Smooth muscle cell (in vitro differentiated cells): ENCODE measurements around the gene PC. TPM values are rescaled to one million over a fixed set of nuclear protein-coding genes. Genes with fewer than 3 reads are reported as not detected.

Experiments
- DNase-seq: peaks from one replicate; lab custom pipeline; 2025; ENCODE audit not compliant: unreplicated experiment; lab: John Stamatoyannopoulos, UW
- H2AFZ ChIP-seq: fragments of 200-600 bp; sonication (generic); 2 replicates; pipeline ENCODE4 v1.6.0; 2016; ENCODE audit warnings: antibody characterized with exemption, low read depth, mild to moderate bottlenecking
- H3F3A ChIP-seq: fragments of 200-600 bp; sonication (generic); 2 replicates; pipeline ENCODE4 v1.6.0; 2017; ENCODE audit warnings: antibody characterized with exemption, low read depth
- H3K27ac ChIP-seq: fragments of 200-600 bp; sonication (generic); 2 replicates; pipeline ENCODE4 v1.5.1; 2016; ENCODE audit warnings: low read depth, mild to moderate bottlenecking
- H3K27me3 ChIP-seq: fragments of 200-600 bp; sonication (generic); 2 replicates; pipeline ENCODE4 v1.6.1; 2016; ENCODE audit warnings: low read depth, mild to moderate bottlenecking
- H3K36me3 ChIP-seq: fragments of 200-600 bp; sonication (generic); 2 replicates; pipeline ENCODE4 v1.5.1; 2016; ENCODE audit warnings: low read depth
- H3K4me1 ChIP-seq: fragments of 200-600 bp; sonication (generic); 2 replicates; pipeline ENCODE4 v1.5.1; 2016; ENCODE audit warnings: low read depth
- H3K4me2 ChIP-seq: fragments of 200-600 bp; sonication (generic); 2 replicates; pipeline ENCODE4 v1.6.0; 2016; ENCODE audit warnings: mild to moderate bottlenecking
- H3K4me3 ChIP-seq: fragments of 200-600 bp; sonication (generic); 2 replicates; pipeline ENCODE4 v1.5.1; 2016; ENCODE audit warnings: mild to moderate bottlenecking
- H3K79me2 ChIP-seq: fragments of 200-600 bp; sonication (generic); 2 replicates; pipeline ENCODE4 v1.6.0; 2016; ENCODE audit warnings: low read depth, mild to moderate bottlenecking
- H3K9ac ChIP-seq: fragments of 200-600 bp; sonication (generic); 2 replicates; pipeline ENCODE4 v1.6.0; 2016; ENCODE audit warnings: low read depth
- H3K9me3 ChIP-seq: fragments of 200-600 bp; sonication (generic); replicated peaks from 2 replicates; pipeline ENCODE4 v1.5.1; 2016; ENCODE audit warnings: low read depth
- H4K20me1 ChIP-seq: fragments of 200-600 bp; sonication (generic); 2 replicates; pipeline ENCODE4 v1.6.0; 2016; ENCODE audit warnings: low read depth
- CTCF ChIP-seq: fragments of 200-600 bp; sonication (generic); IDR thresholded peaks from 2 replicates; pipeline ENCODE4 v1.5.1; 2017; ENCODE audit warnings: borderline replicate concordance, mild to moderate bottlenecking, antibody characterized with exemption; ENCODE audit not compliant: insufficient read depth, poor library complexity, severe bottlenecking
- WGBS: methylation state at CpG from one replicate; pipeline ENCODE4 v1.1.7; 2016; ENCODE audit warnings: low lambda C conversion rate; 5-methylcytosine and 5-hydroxymethylcytosine counted together
- polyA plus RNA-seq: library from polyadenylated mRNA; unstranded; fragments of >200 nt; fragmentation: Nextera tagmentation; extraction: Ambion mirVana; gene quantifications from 2 replicates; pipeline ENCODE4 v1.2.1, GENCODE V29; 2016
- total RNA-seq: library from RNA; depleted of rRNA; stranded (reverse); fragments of >200 nt; gene quantifications from 2 replicates; pipeline ENCODE4 v1.2.3, GENCODE V29; 2014

PC gene
- total and polyA plus RNA-seq, 2 experiments from 2014 or later, result 11.8 to 36.1 TPM

GRCh38 chr11:66815646-66816045 is 142.5 kb downstream of the PC start:
- WGBS, result 77% methylated on average over 1 of the region's 1 CpG
- H3K9ac ChIP-seq, result no peak overlapping the region
- H4K20me1 ChIP-seq, result peaks cover 1% of the 10 kb centered on the region
- H3K9me3 ChIP-seq, result no peaks in the 10 kb centered on the region
- no peak for TF ChIP-seq CTCF
- no peak for DNase-seq
- H3K4me2 ChIP-seq, result no peak overlapping the region
- peaks cover 23% of the 10 kb centered on the region for H3K4me1 ChIP-seq
- no peaks in the 10 kb centered on the region for H3K79me2 ChIP-seq
- H3K4me3 ChIP-seq, result no peak overlapping the region
- no peak overlapping the region for H2AFZ ChIP-seq
- peaks cover 7% of the 10 kb centered on the region for H3F3A ChIP-seq
- peak overlapping the region; percentile 18 for H3K27ac ChIP-seq
- no peaks in the 10 kb centered on the region for H3K27me3 ChIP-seq
- no peaks in the 10 kb centered on the region for H3K36me3 ChIP-seq

- Histone ChIP-seq H3K9me3 (no peaks in the 10 kb centered on the region), H3K27ac (no peak overlapping the region), H3K79me2 (no peaks in the 10 kb centered on the region), H2AFZ (no peak overlapping the region), H3K4me2 (peak overlapping the region; percentile 4), H3K4me1 (peaks cover 18% of the 10 kb centered on the region), H3K36me3 (no peaks in the 10 kb centered on the region), H3K9ac (no peak overlapping the region), H3K27me3 (no peaks in the 10 kb centered on the region), H4K20me1 (no peaks in the 10 kb centered on the region), H3K4me3 (no peak overlapping the region), H3F3A (peaks cover 4% of the 10 kb centered on the region)
- no peak for DNase-seq
- no peak for TF ChIP-seq CTCF
- 61% methylated on average over 5 of the region's 5 CpGs for WGBS
These were observed 143.5 kb downstream of the PC start for GRCh38 chr11:66814678-66815077.

- H3K4me3 ChIP-seq, result no peak overlapping the region
- H3K27ac ChIP-seq, result no peak overlapping the region
- no peaks in the 10 kb centered on the region for H4K20me1 ChIP-seq
- H3K4me2 ChIP-seq, result no peak overlapping the region
- no peaks in the 10 kb centered on the region for H3K36me3 ChIP-seq
- no peak for TF ChIP-seq CTCF
- H3K9ac ChIP-seq, result no peak overlapping the region
- H3K27me3 ChIP-seq, result no peaks in the 10 kb centered on the region
- H2AFZ ChIP-seq, result no peak overlapping the region
- DNase-seq, result no peak
- no peaks in the 10 kb centered on the region for H3K79me2 ChIP-seq
- no peaks in the 10 kb centered on the region for H3K9me3 ChIP-seq
- peaks cover 3% of the 10 kb centered on the region for H3K4me1 ChIP-seq
- no peaks in the 10 kb centered on the region for H3F3A ChIP-seq
- 97% methylated on average over 1 of the region's 1 CpG for WGBS
These were observed 147.5 kb downstream of the PC start for GRCh38 chr11:66810576-66811185.

- WGBS, result 95% methylated on average over 3 of the region's 3 CpGs
These were observed 148.6 kb downstream of the PC start for GRCh38 chr11:66809592-66809991.

More at GRCh38 chr11:66809592-66809991, 148.6 kb downstream of the PC start:
- Histone ChIP-seq H3K27ac (no peak overlapping the region), H4K20me1 (no peaks in the 10 kb centered on the region), H3K4me1 (peaks cover 3% of the 10 kb centered on the region), H3F3A (no peaks in the 10 kb centered on the region), H3K9ac (no peak overlapping the region), H3K36me3 (no peaks in the 10 kb centered on the region), H3K4me3 (no peak overlapping the region), H3K27me3 (no peaks in the 10 kb centered on the region), H3K79me2 (no peaks in the 10 kb centered on the region), H3K9me3 (no peaks in the 10 kb centered on the region), H3K4me2 (no peak overlapping the region), H2AFZ (no peak overlapping the region)
- no peak for TF ChIP-seq CTCF
- DNase-seq, result no peak
